Tibial artery (tissue), 4 donors: ENCODE measurements around the gene SACM1L.

Experiments
- DNase-seq, 2 donors: peaks; one replicate each; pipeline ENCODE4 v3.0.0-alpha.2; 2019
- H3K27ac ChIP-seq, 2 donors: fragments of 200-600 bp; sonication (generic) in 1 of 2; 1 replicate in 1 of 2; 2 replicates in 1 of 2; pipeline ENCODE4 v1.5.1; 2018 to 2019; ENCODE audit warnings: mild to moderate bottlenecking in 1 of 2
- H3K27me3 ChIP-seq, 2 donors: fragments of 200-600 bp; sonication (generic) in 1 of 2; one replicate each; pipeline versions ENCODE4 v1.5.1 to v1.6.0; 2016 to 2019
- H3K36me3 ChIP-seq, 3 donors: fragments of 200-600 bp; sonication (generic) in 2 of 3; one replicate each; pipeline ENCODE4 v1.5.1; 2016 to 2019; ENCODE audit warnings: mild to moderate bottlenecking in 2 of 3
- H3K4me1 ChIP-seq, 4 donors: fragments of 200-600 bp; sonication (generic) in 2 of 4; 1 replicate in 3 of 4; 2 replicates in 1 of 4; pipeline ENCODE4 v1.5.1; 2016 to 2019
- H3K4me3 ChIP-seq, 2 donors: fragments of 200-600 bp; sonication (generic) in 1 of 2; 1 replicate in 1 of 2; 2 replicates in 1 of 2; pipeline ENCODE4 v1.5.1; 2018 to 2019; ENCODE audit warnings: mild to moderate bottlenecking in 2 of 2
- H3K9me3 ChIP-seq, 3 donors: fragments of 200-600 bp; sonication (generic) in 1 of 3; one replicate each; pipeline ENCODE4 v1.5.1; 2016 to 2019
- intact Hi-C: fragments of 100-400 bp; cut with DNase I; formaldehyde crosslinking; loops from one replicate; pipeline ENCODE4 v1.15.0; 2023; ENCODE audit warnings: low total_unique reads
- TF ChIP-seq, protein P1 (sequence below), 2 experiments: fragments of 200-600 bp in 1 of 2; fragments of 450-650 bp in 1 of 2; IDR thresholded peaks; one replicate each; pipeline ENCODE4 v1.5.1; 2017 to 2019; ENCODE audit warnings: antibody characterized with exemption in 2 of 2, mild to moderate bottlenecking in 1 of 2, moderate library complexity in 1 of 2

Gene SACM1L

DNA sequence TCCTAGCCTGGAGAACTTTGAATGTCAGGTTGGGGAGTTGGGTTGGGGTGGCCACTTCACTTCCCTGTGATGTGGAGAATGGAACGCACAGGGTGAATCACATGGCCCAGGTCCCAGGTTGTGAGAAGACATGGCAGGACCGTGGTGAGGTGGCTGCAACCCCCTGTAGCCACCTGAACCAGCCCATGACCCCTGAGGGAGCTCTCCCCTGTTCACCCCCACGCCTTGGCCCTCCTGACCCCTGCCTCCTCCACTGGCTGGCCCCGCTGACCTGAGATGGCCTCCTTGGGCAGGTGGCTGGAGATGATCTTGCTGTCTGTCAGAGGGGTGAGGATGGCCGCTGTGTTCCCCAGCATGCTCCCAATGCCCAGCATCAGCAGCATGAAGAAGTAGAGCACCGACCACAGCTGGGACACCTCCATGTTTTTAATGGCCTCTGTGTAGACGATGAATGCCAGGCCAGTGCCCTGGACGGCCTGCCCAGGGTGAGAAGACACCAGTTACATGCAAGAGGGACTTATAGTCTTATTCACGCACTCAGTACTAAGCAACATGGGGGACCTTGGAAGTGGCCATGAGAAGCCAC, 76.2 kb downstream of the SACM1L start:
- Histone ChIP-seq H3K27me3 (peaks cover 0 to 11% of the 10 kb centered on the region in 2 donors), H3K4me1 (peaks cover 0 to 4% (median 0%) of the 10 kb centered on the region in 4 donors), H3K36me3 (no peaks in the 10 kb centered on the region), H3K4me3 (no peak overlapping the region), H3K27ac (no peak overlapping the region), H3K9me3 (no peaks in the 10 kb centered on the region)
- DNase-seq: peak in 1 of 2 donors; percentile 57
- TF ChIP-seq, protein P1, sequence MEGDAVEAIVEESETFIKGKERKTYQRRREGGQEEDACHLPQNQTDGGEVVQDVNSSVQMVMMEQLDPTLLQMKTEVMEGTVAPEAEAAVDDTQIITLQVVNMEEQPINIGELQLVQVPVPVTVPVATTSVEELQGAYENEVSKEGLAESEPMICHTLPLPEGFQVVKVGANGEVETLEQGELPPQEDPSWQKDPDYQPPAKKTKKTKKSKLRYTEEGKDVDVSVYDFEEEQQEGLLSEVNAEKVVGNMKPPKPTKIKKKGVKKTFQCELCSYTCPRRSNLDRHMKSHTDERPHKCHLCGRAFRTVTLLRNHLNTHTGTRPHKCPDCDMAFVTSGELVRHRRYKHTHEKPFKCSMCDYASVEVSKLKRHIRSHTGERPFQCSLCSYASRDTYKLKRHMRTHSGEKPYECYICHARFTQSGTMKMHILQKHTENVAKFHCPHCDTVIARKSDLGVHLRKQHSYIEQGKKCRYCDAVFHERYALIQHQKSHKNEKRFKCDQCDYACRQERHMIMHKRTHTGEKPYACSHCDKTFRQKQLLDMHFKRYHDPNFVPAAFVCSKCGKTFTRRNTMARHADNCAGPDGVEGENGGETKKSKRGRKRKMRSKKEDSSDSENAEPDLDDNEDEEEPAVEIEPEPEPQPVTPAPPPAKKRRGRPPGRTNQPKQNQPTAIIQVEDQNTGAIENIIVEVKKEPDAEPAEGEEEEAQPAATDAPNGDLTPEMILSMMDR (IDR thresholded peaks at IDR 0.05): no peak
- intact Hi-C loops: no loop called here

DNA sequence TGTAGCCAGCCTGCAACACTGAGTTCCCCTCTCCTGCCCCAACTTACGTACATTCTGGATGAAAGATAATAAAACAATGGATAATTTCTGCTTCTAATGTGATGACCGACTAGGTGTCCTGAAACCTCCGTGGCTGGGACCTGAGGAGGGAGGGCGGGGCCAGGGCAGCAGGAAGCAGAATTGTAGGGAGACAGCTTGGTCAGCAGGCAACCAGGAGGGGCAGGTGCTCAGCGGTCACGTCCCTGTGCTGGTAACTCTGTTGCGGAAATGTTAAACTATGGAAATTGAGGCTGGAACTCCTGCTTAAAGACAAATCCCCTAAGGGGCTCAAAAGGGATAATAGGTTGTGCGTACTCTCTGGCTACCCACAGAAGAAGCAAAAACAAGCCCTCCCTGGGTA, 76.8 kb downstream of the SACM1L start:
- no peaks in the 10 kb centered on the region for H3K36me3 ChIP-seq
- H3K27ac ChIP-seq: no peak overlapping the region
- peaks cover 0 to 11% of the 10 kb centered on the region in 2 donors for H3K27me3 ChIP-seq
- DNase-seq: no peak
- intact Hi-C loops: no loop called here
- H3K4me1 ChIP-seq: peaks cover 0 to 4% (median 0%) of the 10 kb centered on the region in 4 donors
- H3K4me3 ChIP-seq: no peak overlapping the region
- TF ChIP-seq, protein P1 (IDR thresholded peaks at IDR 0.05): no peak
- H3K9me3 ChIP-seq: no peaks in the 10 kb centered on the region

DNA sequence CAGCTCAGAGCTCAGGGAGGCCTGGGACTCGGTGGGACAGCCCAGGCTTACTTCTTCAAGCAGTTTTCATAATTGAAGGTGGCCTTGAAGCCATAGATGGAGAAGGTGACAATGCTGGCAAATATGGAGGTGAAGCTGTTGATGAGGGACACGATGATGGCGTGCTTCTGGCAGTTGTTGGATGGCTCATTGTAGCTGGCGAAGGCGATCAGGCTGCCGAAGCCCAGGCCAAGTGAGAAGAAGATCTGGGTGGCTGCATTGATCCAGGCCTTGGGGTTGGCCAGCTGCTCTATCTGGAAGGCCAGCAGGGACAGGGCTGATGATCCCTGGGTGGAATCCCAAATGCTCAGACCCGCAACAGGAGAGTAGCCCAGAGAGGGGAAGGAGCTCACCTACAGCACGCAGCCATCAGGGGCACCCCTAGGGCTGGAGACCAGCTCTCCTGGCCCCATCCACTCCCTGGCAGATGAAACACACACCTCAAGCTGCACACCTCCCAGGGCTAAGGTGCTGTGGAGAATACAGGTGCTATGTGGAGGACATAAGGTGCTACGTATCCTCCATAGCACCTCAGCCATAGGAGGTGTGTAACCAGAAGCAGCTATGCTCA, 82.1 kb downstream of the SACM1L start:
- Histone ChIP-seq H3K36me3 (no peaks in the 10 kb centered on the region), H3K27me3 (peaks cover 0 to 9% of the 10 kb centered on the region in 2 donors), H3K27ac (no peak overlapping the region), H3K4me3 (no peak overlapping the region), H3K9me3 (no peaks in the 10 kb centered on the region), H3K4me1 (no peaks in the 10 kb centered on the region)
- intact Hi-C loops: no loop called here
- no peak for DNase-seq
- TF ChIP-seq, protein P1 (IDR thresholded peaks at IDR 0.05): no peak

DNA sequence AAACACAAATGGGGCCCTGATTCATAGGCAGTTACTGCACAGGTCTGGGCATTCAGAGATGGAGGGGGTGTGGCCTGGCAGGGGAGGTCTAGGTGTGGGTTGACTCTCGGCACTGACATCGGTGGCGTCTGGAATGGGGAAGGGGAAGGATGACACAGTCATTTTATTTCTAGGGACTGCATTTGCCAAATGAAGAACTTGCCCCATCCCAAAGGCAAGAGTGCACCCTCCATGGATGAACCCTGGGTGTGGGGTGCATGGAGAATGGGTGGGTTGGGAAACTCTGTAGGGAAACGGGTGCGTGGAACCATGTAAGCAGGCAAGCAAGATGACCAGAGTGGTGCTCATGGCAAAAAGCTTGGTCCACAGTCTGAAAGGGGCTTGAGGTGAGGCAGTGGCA, 82.6 kb downstream of the SACM1L start:
- H3K9me3 ChIP-seq: no peaks in the 10 kb centered on the region
- no peaks in the 10 kb centered on the region for H3K4me1 ChIP-seq
- no peak overlapping the region for H3K4me3 ChIP-seq
- H3K27me3 ChIP-seq: peaks cover 0 to 9% of the 10 kb centered on the region in 2 donors
- no peak for DNase-seq
- H3K36me3 ChIP-seq: no peaks in the 10 kb centered on the region
- no peak overlapping the region for H3K27ac ChIP-seq
- intact Hi-C loops: no loop called here
- TF ChIP-seq, protein P1 (IDR thresholded peaks at IDR 0.05): no peak

DNA sequence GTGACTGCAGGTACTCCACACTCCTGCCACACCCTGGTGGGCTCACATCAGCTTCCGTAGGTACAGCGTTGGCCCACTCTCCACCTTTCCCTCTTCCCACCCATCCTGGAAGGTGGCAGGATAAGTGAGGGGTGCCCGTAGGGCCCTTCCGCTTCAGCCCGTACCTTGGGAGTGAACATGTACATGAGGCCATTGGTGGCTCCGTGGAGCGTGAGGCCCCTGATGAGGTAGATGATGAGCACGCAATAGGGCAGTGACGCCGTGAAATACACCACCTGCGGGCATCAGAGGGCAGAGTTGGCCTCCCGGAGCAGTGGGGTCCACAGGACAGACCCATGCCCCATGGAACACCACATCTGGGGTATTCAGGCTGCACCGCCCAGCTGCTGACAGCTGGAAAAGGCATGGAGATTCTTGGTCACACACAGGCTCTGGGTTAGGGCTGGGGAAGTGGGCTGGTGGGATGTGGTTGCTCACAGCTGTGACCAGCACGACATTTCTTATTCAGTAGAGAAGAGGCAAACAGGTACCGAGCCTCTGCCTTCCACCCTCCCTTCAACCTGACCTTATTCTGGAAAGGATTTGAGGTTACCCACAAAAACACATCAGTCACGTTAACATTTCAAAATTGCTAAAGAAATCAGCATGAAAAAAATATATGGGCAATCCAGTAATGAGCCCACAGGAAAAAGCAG, 83.3 kb downstream of the SACM1L start:
- Histone ChIP-seq H3K27me3 (peaks cover 0 to 11% of the 10 kb centered on the region in 2 donors), H3K27ac (no peak overlapping the region), H3K4me1 (no peaks in the 10 kb centered on the region), H3K36me3 (no peaks in the 10 kb centered on the region), H3K4me3 (no peak overlapping the region), H3K9me3 (no peaks in the 10 kb centered on the region)
- TF ChIP-seq, protein P1 (IDR thresholded peaks at IDR 0.05): no peak
- no peak for DNase-seq
- intact Hi-C loops: no loop called here
